Measurements from ENCODE around the gene DPP6.

- TF ChIP-seq CTCF (IDR thresholded peaks at IDR 0.05) (no peak), POLR2A (IDR thresholded peaks at IDR 0.05) (no peak)
These were observed 824.3 kb downstream of the DPP6 start for GRCh38 chr7:154876516-154876915.

Data from transverse colon (tissue), 3 donors.